ENCODE data around the gene PDIA5. TPM values are rescaled to one million over a fixed set of nuclear protein-coding genes. Genes with fewer than 3 reads are reported as not detected.

The PDIA5 gene
- total RNA-seq, 3 donors from 2014 or later = 21.5 to 49.1 (median 22.0) TPM

DNA sequence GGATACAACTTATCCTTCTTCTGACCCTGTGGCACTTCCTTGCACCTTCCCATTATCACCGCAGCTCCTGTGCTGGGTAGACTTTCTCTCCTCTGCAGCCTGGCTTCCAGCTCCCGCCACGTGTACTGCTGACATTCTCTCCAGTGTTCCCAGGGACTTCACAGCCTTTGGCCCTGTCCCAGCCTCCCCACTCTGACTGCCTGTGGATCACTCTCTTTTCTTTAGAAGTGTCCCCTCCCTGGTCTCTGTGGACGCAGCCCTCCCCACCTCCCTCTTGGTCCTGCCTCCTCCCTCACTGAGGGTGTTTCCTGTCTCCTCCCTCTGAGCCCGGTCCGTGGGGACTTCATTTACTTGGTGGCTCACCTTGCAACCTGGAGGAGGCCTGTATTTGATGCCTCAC, 17.4 kb downstream of the PDIA5 start:
- ATAC-seq (peak; percentile 9), DNase-seq (no peak)
- peaks cover 5% of the 10 kb centered on the region for H3K4me1 ChIP-seq (ENCODE audit: low read depth)
- H3K9me3 ChIP-seq = no peaks in the 10 kb centered on the region
- intact Hi-C loops (cut with DNase I, micrococcal nuclease) = no loop called here
- TF ChIP-seq, protein P1, sequence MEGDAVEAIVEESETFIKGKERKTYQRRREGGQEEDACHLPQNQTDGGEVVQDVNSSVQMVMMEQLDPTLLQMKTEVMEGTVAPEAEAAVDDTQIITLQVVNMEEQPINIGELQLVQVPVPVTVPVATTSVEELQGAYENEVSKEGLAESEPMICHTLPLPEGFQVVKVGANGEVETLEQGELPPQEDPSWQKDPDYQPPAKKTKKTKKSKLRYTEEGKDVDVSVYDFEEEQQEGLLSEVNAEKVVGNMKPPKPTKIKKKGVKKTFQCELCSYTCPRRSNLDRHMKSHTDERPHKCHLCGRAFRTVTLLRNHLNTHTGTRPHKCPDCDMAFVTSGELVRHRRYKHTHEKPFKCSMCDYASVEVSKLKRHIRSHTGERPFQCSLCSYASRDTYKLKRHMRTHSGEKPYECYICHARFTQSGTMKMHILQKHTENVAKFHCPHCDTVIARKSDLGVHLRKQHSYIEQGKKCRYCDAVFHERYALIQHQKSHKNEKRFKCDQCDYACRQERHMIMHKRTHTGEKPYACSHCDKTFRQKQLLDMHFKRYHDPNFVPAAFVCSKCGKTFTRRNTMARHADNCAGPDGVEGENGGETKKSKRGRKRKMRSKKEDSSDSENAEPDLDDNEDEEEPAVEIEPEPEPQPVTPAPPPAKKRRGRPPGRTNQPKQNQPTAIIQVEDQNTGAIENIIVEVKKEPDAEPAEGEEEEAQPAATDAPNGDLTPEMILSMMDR (IDR thresholded peaks at IDR 0.05) = no peak
- no peak overlapping the region for H3K4me3 ChIP-seq
- no peaks in the 10 kb centered on the region for H3K36me3 ChIP-seq (ENCODE audit: low read depth)

DNA sequence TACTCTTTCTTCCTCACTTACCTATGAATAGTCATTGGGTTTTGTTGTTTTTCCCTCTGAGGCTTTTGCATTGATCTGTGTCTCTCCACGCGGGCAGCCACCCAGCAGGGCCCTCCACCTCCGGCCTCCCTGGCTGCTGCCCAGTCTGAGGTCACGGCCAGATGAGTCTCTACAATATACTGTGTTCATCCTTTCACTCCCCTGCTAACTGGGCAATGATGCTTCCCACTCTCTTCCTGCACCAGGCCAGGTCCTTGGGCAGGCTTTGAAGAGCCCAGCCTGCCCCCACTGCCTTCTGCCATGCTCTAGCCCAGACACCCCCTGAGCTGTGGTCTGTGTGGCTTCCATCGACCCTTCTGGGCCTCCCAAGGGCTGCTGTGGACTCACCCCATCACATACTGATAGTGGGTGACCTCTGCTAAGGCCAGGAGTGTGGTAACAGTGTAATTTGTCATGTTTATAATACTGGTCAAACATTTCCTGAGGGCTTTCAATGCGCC, 18.0 kb downstream of the PDIA5 start:
- DNase-seq = no peak
- TF ChIP-seq, protein P1 (IDR thresholded peaks at IDR 0.05) = no peak
- ATAC-seq = no peak
- intact Hi-C loops (cut with DNase I, micrococcal nuclease) = no loop called here
- no peaks in the 10 kb centered on the region for H3K36me3 ChIP-seq (ENCODE audit: low read depth)
- H3K9me3 ChIP-seq = no peaks in the 10 kb centered on the region
- peaks cover 5% of the 10 kb centered on the region for H3K4me1 ChIP-seq (ENCODE audit: low read depth)
- no peak overlapping the region for H3K4me3 ChIP-seq

DNA sequence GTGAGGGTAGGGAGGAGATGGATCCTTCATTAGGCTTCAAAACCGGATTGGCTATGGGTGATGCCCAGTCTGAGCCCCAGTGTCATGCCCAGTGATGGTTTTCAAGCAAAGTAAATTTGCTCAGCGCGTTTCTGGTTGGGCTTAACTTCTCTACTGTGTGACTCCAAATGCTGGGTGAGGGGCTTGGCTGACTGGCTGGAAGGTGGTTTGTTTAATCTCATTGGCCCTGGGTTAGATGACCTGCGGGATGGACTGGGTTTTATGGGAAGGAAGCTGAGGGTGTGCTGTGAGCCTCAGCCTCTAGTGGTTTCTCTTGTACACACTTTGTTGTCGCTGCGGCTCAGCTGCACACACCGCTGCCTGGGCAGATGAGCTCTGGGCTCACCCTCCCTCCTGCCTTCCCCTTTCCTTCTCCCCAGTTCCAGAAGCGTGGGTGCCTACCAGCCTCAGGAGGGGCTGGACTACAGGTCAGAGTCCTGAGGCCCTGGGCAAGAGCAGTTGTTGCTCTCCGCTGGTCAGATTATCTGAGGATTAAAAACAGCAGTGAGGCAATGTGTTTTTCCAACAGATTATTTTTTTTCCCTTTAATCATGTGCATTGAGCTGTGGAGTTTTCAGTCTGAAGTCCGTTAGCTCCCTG, 18.6 kb downstream of the PDIA5 start:
- ATAC-seq (no peak), DNase-seq (no peak)
- H3K4me1 ChIP-seq (ENCODE audit: low read depth) = peaks cover 5% of the 10 kb centered on the region
- no peaks in the 10 kb centered on the region for H3K9me3 ChIP-seq
- intact Hi-C loops (cut with DNase I, micrococcal nuclease) = no loop called here
- no peak overlapping the region for H3K4me3 ChIP-seq
- TF ChIP-seq, protein P1 (IDR thresholded peaks at IDR 0.05) = no peak
- no peaks in the 10 kb centered on the region for H3K36me3 ChIP-seq (ENCODE audit: low read depth)

DNA sequence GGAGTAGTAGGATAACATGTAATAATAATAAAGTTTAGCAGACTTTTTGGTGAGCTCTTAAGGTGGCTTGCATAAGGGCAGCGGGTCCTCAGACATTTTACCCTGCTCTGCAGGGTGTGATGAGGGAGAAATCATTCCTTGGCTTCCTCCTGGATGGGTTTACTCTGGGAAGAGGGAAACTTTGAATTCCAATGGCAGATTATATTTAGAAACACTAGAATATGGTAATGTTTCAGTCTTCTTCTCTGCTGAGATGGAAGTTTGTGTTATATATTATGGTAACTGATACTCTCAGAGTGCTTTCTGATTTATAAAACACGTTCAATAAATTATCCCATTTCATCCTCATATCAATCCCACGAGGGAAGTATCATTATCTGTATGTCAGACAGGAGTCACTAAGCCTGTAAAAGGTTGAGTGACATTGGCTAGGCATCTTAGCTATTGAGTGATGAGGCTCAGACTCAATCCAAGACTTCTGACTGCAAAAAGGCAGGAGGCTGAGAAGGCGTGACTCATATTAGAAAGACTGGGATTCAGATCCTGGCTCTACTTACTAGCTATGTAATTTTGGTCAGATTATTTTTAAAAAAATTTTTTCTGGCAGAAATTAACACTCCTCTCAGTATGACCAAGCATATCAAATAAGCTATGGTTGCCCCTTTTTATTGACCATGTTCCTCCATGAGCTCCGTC, 19.3 kb downstream of the PDIA5 start:
- DNase-seq (no peak), ATAC-seq (no peak)
- intact Hi-C loops (cut with DNase I, micrococcal nuclease) = no loop called here
- Histone ChIP-seq H3K4me3 (no peak overlapping the region), H3K9me3 (no peaks in the 10 kb centered on the region), H3K36me3 (ENCODE audit: low read depth) (no peaks in the 10 kb centered on the region), H3K4me1 (ENCODE audit: low read depth) (peaks cover 5% of the 10 kb centered on the region)
- TF ChIP-seq, protein P1 (IDR thresholded peaks at IDR 0.05) = no peak

DNA sequence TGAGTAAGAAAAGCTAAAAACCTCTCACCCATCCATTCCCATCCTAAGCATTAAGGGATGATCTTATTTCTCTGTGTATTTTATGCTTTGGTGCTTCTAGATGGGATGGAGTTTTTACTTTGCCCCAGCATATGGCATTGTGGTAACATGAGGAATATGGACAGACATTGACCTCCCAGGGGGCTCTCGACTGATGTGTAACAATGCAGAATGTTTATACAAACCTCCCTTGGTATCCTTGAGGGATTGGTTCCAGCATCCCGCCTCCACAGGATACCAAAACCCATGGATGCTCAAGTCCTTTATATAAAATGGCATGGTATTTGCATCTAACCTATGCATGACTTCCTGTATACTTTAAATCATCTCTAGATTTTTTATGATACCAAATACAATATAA, 21.6 kb downstream of the PDIA5 start:
- intact Hi-C loops (cut with DNase I, micrococcal nuclease) = no loop called here

More for the DNA sequence above, 21.6 kb downstream of the PDIA5 start:
- H3K36me3 ChIP-seq (ENCODE audit: low read depth) = no peaks in the 10 kb centered on the region
- no peak for ATAC-seq
- DNase-seq = no peak
- H3K4me3 ChIP-seq = no peak overlapping the region
- no peaks in the 10 kb centered on the region for H3K9me3 ChIP-seq
- TF ChIP-seq, protein P1 (IDR thresholded peaks at IDR 0.05) = no peak
- H3K4me1 ChIP-seq (ENCODE audit: low read depth) = no peaks in the 10 kb centered on the region

All from mucosa of descending colon (tissue), 3 donors.